Measurements from ENCODE around the gene ABL2.

DNA sequence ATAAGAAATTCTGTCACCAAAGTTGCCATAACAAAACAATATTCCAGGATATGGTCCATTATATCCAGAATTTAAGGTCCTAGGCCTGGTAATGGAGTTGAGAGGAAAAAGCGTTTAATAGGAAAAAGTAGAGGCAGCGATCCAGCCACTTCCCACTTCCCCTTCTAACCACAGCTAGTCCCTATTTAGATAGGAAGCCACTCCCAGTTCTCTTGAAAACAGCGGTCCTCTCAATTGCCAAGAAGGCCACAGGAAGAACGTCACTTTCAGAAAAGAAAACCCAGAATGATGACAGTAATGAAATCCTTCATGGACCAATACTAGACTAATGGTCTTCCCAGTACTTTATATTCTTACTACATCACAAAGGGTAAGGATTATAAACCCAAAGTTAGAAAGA is 38.6 kb downstream of the ABL2 start:
- TF ChIP-seq POLR2A (IDR thresholded peaks at IDR 0.05; ENCODE audit: extremely low read depth, insufficient read length): no peak
- TF ChIP-seq, protein P1, sequence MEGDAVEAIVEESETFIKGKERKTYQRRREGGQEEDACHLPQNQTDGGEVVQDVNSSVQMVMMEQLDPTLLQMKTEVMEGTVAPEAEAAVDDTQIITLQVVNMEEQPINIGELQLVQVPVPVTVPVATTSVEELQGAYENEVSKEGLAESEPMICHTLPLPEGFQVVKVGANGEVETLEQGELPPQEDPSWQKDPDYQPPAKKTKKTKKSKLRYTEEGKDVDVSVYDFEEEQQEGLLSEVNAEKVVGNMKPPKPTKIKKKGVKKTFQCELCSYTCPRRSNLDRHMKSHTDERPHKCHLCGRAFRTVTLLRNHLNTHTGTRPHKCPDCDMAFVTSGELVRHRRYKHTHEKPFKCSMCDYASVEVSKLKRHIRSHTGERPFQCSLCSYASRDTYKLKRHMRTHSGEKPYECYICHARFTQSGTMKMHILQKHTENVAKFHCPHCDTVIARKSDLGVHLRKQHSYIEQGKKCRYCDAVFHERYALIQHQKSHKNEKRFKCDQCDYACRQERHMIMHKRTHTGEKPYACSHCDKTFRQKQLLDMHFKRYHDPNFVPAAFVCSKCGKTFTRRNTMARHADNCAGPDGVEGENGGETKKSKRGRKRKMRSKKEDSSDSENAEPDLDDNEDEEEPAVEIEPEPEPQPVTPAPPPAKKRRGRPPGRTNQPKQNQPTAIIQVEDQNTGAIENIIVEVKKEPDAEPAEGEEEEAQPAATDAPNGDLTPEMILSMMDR (IDR thresholded peaks at IDR 0.05; ENCODE audit: low read depth, low read length): no peak
- TF ChIP-seq, protein P2, sequence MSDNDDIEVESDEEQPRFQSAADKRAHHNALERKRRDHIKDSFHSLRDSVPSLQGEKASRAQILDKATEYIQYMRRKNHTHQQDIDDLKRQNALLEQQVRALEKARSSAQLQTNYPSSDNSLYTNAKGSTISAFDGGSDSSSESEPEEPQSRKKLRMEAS (IDR thresholded peaks at IDR 0.05; ENCODE audit: low read depth, low read length): no peak
